GM18873 (cell line): ENCODE data around the gene RPL10A.
"Not testable (repeated sequence)": the region's sequence is repeated elsewhere in the genome, so short reads cannot be mapped to it uniquely, and the experiment has no call there.

Experiments used
- ATAC-seq: cut with Tn5 transposase; IDR thresholded peaks from one replicate; pipeline ENCODE4 v1.9.1; 2021; ENCODE audit warnings: mild to moderate bottlenecking, moderate library complexity, moderate number of reproducible peaks; ENCODE audit not compliant: unreplicated experiment, low FRiP score

Gene RPL10A

GRCh38 chr6:35468181-35468979 lies at the start of gene RPL10A:
TSS of gene RPL10A (plus strand) at chr6:35468401. CDS start at chr6:35468435, 34 bp downstream.
- ATAC-seq, result peak; percentile 63

- no peak for ATAC-seq
Measured at GRCh38 chr6:35419417-35419816, 48.8 kb upstream of the RPL10A start.

DNA sequence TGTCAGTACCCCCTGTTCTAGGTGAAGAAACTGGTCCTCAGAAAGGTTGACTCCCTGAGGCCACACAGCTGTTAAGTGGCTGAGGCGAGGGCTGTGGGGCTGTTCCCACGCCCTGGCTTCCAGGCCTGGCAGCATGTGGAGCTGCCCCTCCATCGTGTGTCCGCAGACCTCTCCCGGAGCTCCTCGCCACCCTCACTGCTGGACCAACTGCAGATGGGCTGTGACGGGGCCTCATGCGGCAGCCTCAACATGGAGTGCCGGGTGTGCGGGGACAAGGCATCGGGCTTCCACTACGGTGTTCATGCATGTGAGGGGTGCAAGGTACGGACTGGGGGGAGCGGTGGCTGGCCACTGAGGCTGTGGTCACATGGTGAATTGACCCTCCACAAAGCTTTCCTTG lies 48.2 kb upstream of the RPL10A start:
- no peak for ATAC-seq

DNA sequence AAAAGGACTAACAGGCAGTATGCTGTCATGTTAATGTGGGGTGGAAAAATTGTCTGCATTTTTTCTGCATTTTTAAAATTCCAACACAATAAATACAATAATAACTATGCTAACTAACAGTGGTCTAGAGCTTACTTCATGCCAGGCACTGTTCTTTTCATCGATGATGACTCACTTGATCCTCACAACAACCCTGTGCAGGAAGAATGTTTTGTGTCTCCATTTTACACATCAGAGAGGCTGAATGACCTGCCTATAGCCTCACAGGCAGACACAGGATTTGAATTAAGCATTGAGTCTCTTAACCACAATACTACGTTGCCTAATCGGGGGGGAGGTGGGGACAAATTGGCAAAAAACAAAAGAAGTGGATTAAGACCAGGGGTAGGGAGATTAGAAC lies 42.9 kb upstream of the RPL10A start:
- no peak for ATAC-seq

- no peak for ATAC-seq
Measured at GRCh38 chr6:35426074-35426473, 42.1 kb upstream of the RPL10A start.

- no peak for ATAC-seq
Measured at GRCh38 chr6:35427435-35427834, 40.8 kb upstream of the RPL10A start.

DNA sequence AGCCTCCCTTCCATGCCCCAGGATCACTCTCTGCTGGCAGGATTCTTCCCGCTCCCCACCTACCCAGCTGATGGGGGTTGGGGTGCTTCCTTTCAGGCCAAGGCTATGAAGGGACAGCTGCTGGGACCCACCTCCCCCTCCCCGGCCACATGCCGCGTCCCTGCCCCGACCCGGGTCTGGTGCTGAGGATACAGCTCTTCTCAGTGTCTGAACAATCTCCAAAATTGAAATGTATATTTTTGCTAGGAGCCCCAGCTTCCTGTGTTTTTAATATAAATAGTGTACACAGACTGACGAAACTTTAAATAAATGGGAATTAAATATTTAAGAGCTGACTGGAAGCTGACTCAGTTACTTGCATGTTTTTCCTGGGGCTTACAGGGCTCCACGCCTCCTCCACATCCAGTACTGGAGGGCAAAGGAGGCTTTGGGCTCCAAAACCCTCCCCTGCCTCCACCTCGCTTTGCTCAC lies 40.3 kb upstream of the RPL10A start:
- no peak for ATAC-seq

- ATAC-seq, result no peak
Measured at GRCh38 chr6:35428421-35429149, 39.6 kb upstream of the RPL10A start.

GRCh38 chr6:35429463-35429862 lies 38.7 kb upstream of the RPL10A start:
- ATAC-seq, result no peak

GRCh38 chr6:35432291-35432690 lies 35.9 kb upstream of the RPL10A start:
- ATAC-seq, result no peak

GRCh38 chr6:35432702-35433101 lies 35.5 kb upstream of the RPL10A start:
- not testable (repeated sequence) for ATAC-seq

DNA sequence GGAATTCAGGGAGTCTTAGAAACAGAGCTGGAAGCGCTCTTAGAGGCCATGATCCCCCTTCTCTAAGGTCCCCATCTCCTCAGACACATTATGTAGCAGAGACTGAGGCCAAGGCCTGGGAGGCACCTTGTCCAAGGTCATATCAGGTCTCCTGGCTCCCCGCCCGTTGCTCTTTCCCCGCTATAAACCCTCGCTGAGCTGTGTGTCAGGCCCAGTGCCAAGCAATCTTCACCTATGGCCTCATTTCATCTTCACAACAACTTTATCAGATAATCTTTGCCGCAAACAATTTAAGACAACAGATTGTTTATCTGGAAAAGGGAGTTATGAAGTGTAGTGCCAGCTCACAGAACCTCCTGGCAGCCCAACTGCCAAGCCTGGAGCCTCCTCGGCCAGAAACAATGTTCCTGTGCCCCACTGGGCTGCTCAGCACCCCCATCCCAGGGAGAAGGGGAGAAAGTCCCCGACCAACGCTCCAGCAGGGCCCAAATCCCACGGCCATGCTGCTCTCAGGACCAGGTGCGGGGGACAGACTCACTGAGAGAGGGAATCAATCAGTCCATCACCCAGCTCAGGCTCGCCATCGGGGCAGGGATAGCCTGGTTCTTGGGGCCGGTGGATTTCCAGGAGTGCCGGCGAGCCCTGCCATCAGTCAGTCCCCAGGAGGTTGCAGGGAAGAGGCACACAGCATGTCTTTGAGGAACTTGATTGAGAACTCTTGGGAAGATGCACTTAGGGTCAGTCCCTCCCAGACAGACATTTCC lies 32.9 kb upstream of the RPL10A start:
- no peak for ATAC-seq

DNA sequence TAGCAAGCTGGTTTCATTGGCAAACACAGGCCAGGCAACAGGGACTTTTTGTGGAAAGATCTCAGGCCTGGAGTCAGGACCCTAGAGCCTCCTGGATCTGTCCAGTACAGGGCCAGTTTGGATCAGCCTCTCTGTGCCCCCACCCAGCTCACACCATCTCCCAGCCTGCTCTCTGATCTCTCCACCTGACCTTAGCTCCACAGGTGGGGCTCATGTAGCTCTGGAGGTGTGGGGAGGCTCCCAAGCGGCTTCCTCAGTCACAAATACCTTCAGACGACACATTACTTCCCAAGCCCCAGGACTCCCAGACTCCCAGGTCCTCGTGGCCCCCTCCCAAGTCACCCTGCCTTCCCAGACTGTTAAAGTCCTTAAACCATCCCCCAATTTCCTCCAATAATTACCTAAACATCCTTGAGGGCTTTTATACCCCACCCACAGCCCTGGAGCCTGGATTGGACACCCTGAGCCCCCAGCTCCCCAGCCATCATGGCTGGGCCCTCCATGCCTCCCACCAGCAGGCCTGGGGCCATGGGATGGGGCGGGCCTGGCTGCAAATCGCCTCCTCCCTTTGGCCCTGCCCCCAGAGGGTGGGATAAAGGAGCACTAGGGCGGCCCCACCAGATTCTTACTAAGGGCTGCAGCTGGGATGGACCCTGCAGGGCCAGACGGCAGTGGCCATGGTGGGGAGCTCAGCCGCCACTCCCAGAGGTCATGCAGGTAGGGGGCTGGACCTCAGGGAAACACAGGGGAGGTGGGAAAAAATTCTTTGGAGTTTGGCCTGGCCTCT lies 31.9 kb upstream of the RPL10A start:
- no peak for ATAC-seq

GRCh38 chr6:35438378-35439065 lies 29.7 kb upstream of the RPL10A start:
- not testable (repeated sequence) for ATAC-seq

GRCh38 chr6:35439308-35439707 lies 28.9 kb upstream of the RPL10A start:
- ATAC-seq, result no peak

- ATAC-seq, result no peak
Measured at GRCh38 chr6:35441205-35441604, 27.0 kb upstream of the RPL10A start.

DNA sequence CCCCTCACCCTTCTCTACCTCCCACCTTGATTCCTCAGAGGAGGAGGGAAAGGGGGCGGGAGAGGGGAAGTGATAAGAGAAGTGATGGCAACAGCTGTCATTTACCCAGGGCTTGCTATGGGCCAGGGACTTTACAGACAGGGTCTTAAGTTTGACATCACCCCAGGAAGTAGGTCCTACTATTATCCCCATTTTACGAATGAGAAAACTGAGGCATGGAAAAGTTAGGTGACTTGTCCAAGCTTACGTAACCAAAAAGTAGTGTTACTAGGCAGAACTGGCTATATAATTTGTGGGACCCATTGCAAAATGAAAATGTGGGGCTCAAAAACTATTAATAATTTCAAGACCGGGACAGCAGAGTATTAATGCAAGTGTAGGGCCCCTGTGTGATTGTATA lies 26.6 kb upstream of the RPL10A start:
- ATAC-seq, result no peak

DNA sequence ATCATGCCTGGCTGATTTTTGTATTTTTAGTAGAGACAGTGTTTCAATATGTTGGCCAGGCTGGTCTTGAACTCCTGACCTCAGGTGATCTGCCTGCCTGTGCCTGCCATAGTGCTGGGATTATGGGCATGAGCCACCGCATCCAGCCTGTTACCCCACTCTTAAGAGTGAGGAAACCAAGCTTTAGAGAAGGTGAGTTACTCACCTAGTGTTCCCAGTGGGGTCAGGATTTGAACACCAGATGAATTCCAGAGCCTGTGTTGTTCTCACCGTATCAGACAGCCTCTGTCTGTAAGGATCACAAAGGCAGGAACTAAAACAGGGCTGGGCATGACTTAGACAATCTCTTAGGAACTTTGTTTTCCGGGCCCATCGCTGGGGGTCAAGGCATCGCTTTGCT lies 25.5 kb upstream of the RPL10A start:
- no peak for ATAC-seq

- ATAC-seq, result no peak
Measured at GRCh38 chr6:35443341-35444030, 24.7 kb upstream of the RPL10A start.
